ENCODE data around the gene ADAM21. TPM values are rescaled to one million over a fixed set of nuclear protein-coding genes. Genes with fewer than 3 reads are reported as not detected.
"Not testable (repeated sequence)": the region's sequence is repeated elsewhere in the genome, so short reads cannot be mapped to it uniquely, and the experiment has no call there.

Gene ADAM21
- total RNA-seq, 3 donors from 2014 or later (not counting 1 experiment from before 2014, with no cell fraction given) = not detected

DNA sequence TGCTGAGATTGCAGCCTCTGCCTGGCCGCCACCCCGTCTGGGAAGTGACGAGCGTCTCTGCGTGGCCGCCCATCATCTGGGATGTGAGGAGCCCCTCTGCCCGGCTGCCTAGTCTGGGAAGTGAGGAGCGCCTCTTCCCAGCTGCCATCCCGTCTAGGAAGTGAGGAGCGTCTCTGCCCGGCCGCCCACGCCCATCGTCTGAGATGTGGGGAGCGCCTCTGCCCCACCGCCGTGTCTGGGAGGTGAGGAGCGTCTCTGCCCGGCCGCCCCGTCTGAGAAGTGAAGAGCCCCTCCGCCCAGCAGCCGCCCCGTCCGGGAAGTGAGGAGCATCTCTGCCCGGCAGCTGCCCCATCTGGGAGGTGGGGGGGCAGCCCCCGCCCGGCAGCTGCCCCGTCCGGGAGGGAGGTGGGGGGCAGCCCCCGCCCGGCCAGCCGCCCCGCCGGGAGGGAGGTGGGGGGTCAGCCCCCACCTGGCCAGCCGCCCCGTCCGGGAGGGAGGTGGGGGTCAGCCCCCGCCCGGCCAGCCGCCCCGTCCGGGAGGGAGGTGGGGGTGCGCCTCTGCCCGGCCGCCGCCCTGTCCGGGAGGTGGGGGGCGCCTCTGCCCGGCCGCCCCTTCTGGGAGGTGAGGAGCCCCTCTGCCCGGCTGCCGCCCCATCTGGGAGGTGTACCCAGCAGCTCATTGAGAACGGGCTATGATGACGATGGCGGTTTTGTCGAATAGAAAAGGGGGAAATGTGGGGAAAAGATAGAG, 25.6 kb downstream of the ADAM21 start:
- H3K36me3 ChIP-seq (ENCODE audit: control insufficient read depth, insufficient read depth, low read length); H3K9me3 ChIP-seq (ENCODE audit: control insufficient read depth, insufficient read depth, low read length); intact Hi-C loops (cut with micrococcal nuclease); ATAC-seq; H3K27ac ChIP-seq (ENCODE audit: low read length); H3K27me3 ChIP-seq (ENCODE audit: control insufficient read depth, insufficient read depth, low read length); H3K27me3 Mint-ChIP-seq (ENCODE audit: low read depth in 2 of 2); H3K4me1 ChIP-seq (ENCODE audit: control insufficient read depth, insufficient read depth, low read length); H3K27ac Mint-ChIP-seq; H3K4me3 Mint-ChIP-seq; H3K9me3 Mint-ChIP-seq; H3K4me1 Mint-ChIP-seq; DNase-seq; H3K4me3 ChIP-seq (ENCODE audit: low read length): not testable (repeated sequence)
- 95% methylated on average over 53 of the region's 57 CpGs for WGBS (ENCODE audit: insufficient coverage)
- H3K36me3 Mint-ChIP-seq = peaks cover 11% of the 10 kb centered on the region

DNA sequence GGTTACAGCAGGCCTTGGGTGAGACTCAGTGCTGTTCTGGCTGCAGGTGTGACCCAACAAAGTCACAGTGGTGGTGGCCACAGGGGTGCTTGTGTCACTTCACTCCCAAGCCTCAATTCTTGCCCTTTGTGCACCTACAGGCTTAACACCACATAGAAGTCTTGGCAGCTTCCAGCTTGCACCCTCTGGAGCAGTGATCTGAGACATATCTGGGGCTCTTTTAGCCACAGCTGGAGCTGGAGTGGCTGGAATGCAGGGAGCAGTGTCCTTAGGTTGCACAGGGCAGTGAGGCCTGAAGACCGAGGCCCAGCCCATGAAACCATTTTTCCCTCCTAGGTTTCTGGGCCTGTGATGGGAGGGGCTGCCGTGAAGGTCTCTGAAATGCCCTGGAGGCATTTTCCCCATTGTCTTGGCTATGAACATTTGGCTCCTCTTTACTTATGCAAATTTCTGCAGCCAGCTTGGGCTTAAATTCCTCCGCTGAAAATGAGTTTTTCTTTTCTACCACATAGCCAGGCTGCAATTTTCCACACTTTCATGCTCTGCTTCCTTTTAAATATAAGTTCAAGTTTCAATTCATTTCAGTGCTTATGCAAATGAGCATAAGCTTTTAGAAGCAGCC, 37.7 kb downstream of the ADAM21 start:
- 67% methylated on average over 3 of the region's 3 CpGs for WGBS (ENCODE audit: insufficient coverage)
- Histone ChIP-seq H3K27ac (ENCODE audit: low read length) (no peak overlapping the region), H3K27me3 (ENCODE audit: control insufficient read depth, insufficient read depth, low read length) (no peaks in the 10 kb centered on the region), H3K4me3 (ENCODE audit: low read length) (no peak overlapping the region), H3K36me3 (ENCODE audit: control insufficient read depth, insufficient read depth, low read length) (no peaks in the 10 kb centered on the region), H3K9me3 (ENCODE audit: control insufficient read depth, insufficient read depth, low read length) (peaks cover 42% of the 10 kb centered on the region), H3K4me1 (ENCODE audit: control insufficient read depth, insufficient read depth, low read length) (no peaks in the 10 kb centered on the region)
- TF ChIP-seq CTCF (IDR thresholded peaks at IDR 0.05) = no peak
- H3K4me1 Mint-ChIP-seq = no peaks in the 10 kb centered on the region
- no peak for DNase-seq
- H3K4me3 Mint-ChIP-seq = no peak overlapping the region
- H3K36me3 Mint-ChIP-seq = peaks cover 24% of the 10 kb centered on the region
- ATAC-seq = no peak
- H3K27me3 Mint-ChIP-seq (ENCODE audit: low read depth in 2 of 2) = no peaks in the 10 kb centered on the region
- H3K9me3 Mint-ChIP-seq = peaks cover 10 to 15% of the 10 kb centered on the region in 2 donors
- intact Hi-C loops (cut with micrococcal nuclease) = no loop called here
- no peak overlapping the region for H3K27ac Mint-ChIP-seq

- no peak for ATAC-seq
These were observed 46.2 kb downstream of the ADAM21 start for GRCh38 chr14:70498191-70498590.

More at GRCh38 chr14:70498191-70498590, 46.2 kb downstream of the ADAM21 start:
- H3K9me3 Mint-ChIP-seq = peaks cover 0 to 2% of the 10 kb centered on the region in 2 donors
- H3K36me3 ChIP-seq (ENCODE audit: control insufficient read depth, insufficient read depth, low read length) = no peaks in the 10 kb centered on the region
- H3K4me3 Mint-ChIP-seq = no peak overlapping the region
- H3K9me3 ChIP-seq (ENCODE audit: control insufficient read depth, insufficient read depth, low read length) = peaks cover 4% of the 10 kb centered on the region
- H3K27ac Mint-ChIP-seq = no peak overlapping the region
- TF ChIP-seq CTCF (IDR thresholded peaks at IDR 0.05) = no peak
- no peaks in the 10 kb centered on the region for H3K4me1 ChIP-seq (ENCODE audit: control insufficient read depth, insufficient read depth, low read length)
- H3K36me3 Mint-ChIP-seq = no peaks in the 10 kb centered on the region
- intact Hi-C loops (cut with micrococcal nuclease) = no loop called here
- H3K27me3 ChIP-seq (ENCODE audit: control insufficient read depth, insufficient read depth, low read length) = no peaks in the 10 kb centered on the region
- no peaks in the 10 kb centered on the region for H3K27me3 Mint-ChIP-seq (ENCODE audit: low read depth in 2 of 2)
- H3K4me1 Mint-ChIP-seq = no peaks in the 10 kb centered on the region
- H3K27ac ChIP-seq (ENCODE audit: low read length) = no peak overlapping the region
- DNase-seq = no peak
- no peak overlapping the region for H3K4me3 ChIP-seq (ENCODE audit: low read length)

Other genes starting within 250 kb of the ADAM21 start
- 10 to 100 TPM; 14.8 to 24.7 (median 21.6) TPM for gene COX16, start 92.5 kb upstream of the ADAM21 start, total RNA-seq
- gene SYNJ2BP, start 35.1 kb upstream of the ADAM21 start, total RNA-seq = 10 to 100 TPM in 2 of 3 donors, 1 to 10 TPM in 1; 9.1 to 16.6 (median 12.4) TPM
- gene ADAM20, start 82.8 kb downstream of the ADAM21 start, total RNA-seq = under 1 TPM; 0.38 to 0.80 (median 0.63) TPM
- gene MED6, start 148.5 kb downstream of the ADAM21 start, total RNA-seq = 100 to 1,000 TPM in 2 of 3 donors, 10 to 100 TPM in 1; 92.0 to 104 (median 102) TPM
- 1 to 10 TPM; 2.4 to 5.6 (median 3.8) TPM for gene TTC9, start 189.7 kb downstream of the ADAM21 start, total RNA-seq